ENCODE measurements around the gene TSHZ2.

Gene TSHZ2

DNA sequence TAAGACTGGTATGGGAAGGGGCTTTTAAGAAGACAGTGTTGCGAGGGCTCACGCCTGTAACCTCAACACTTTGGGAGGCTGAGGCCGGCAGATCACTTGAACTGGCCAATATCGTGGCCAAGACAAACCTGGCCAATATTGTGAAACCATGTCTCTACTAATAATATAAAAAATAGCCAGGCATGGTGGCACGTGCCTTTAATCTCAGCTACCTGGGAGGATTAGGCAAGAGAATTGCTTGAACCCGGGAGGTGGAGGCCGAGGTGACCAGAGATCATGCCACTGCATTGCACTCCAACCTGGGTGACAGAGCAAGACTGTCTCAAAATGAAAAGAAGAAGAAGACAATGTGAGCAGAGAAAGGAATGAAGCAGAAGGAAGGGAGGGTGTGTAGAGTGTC, 242.2 kb downstream of the TSHZ2 start:
- no peak for DNase-seq

DNA sequence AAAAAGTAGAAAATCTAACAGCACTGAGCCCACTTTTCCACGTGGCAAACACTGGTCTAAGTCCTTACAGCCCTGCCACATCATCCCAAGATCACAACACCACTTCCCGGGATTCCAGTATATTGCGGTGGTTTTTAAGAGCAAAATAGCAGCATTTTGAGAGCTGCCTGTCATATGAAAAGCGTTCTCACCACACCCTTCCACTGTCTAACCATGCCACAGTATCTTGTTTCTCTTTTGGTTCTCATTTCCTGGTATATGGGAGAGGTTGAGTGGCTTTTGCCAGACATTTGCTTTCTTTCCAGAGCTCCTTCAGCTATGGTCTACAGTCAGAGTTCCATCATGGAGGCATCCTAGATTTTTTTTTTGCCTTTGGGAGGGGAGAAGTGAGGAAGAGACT, 243.0 kb downstream of the TSHZ2 start:
- DNase-seq, result no peak

- DNase-seq, result no peak
Observed at GRCh38 chr20:53216478-53216855, 244.3 kb downstream of the TSHZ2 start.

DNA sequence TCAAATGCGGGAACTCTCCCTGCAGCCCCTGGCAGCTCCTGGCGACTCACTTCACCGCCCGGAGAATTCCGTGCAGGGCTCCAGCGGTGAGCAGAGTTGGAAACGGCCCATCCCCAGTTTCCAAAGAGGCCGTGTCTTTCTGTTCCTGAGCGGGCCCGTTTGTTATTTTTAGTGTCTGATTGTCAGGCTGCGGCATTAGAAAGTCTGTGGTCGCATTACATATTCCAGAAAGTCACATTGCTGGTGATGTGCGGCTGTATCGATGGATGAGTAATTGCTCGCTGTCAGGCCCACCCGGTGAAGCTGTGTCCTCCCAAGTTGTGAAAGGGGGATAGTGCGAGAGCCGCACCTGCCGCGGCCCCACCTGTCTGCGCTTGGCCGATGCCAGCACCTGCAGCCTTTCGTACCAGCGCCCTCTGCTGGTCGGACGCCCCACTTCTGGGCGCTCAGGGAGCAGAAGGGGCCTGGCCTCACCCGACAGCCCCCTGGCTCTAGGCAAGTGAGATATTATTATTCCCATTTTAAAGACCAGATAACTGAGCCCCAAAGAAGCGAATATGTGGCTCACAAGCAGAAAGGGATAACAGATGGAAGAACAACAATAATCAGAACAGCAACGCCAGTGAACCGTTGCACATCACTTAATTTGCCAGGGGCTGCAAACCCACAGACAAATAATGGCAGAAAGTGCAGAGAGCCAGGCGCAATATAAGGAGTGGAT, 244.9 kb downstream of the TSHZ2 start:
- DNase-seq, result peak; percentile 38 to 70 (median 56)

- no peak for DNase-seq
Observed at GRCh38 chr20:53220482-53221307, 248.5 kb downstream of the TSHZ2 start.

DNA sequence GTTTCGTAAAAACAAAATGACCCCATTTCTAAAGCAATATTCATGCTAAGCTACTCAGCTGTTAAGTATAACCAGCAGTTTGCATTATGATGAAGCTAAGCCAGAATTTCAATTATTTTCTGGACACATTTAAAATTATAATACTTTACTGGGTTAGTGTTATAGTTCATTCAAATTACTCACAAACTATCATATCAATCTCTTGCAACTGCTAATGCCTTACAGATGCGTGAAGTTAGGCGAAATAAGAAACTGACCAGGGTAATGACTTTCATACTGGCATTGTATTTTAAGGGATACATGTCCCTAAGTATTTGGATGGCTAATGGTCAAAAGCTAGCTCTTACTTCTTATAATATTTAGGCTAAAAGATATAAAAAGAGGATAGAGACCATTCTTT, 249.6 kb downstream of the TSHZ2 start:
- no peak for DNase-seq

- DNase-seq, result no peak
Observed at GRCh38 chr20:53222416-53222815, 250.3 kb downstream of the TSHZ2 start.

DNA sequence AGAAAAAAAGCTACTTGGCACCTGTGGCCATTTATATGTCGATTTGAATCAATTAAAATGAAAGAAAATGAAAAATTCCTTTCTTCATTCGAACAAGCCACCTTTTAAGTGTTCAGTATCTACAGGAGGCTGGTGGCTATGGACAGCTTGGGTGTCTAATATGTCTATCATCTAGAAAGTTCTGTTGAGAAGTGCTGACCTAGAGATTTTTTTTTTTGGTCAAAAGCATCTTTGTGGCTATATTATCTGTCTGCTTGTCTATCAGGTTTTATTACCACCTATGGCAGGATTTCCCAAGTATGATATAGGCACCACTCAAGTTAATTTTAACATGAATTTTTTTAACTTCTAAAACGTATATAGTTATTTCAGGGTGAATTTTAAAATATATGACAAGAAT, 250.8 kb downstream of the TSHZ2 start:
- no peak for DNase-seq

GRCh38 chr20:53223626-53224172, 251.5 kb downstream of the TSHZ2 start:
- DNase-seq, result no peak

GRCh38 chr20:53224851-53225250, 252.7 kb downstream of the TSHZ2 start:
- DNase-seq, result no peak

DNA sequence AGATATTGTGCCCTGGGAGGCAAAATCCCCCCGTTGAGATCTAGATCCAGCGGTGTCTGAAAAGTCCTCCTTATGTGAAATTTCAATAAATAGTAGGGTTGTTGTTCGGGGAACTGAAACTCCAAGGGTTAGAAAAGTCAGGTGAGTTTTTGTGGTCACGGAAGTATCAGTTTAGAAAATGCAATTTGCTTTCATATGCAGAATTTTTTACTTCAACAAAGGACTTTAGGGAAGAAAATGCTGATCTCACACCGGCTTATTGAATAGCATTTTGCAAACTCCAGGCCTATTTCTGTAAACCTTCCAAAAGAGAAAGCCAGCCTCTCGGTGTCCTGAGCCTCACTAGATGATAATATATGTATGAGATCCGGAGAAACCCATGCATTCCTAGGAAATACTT, 254.7 kb downstream of the TSHZ2 start:
- no peak for DNase-seq

DNA sequence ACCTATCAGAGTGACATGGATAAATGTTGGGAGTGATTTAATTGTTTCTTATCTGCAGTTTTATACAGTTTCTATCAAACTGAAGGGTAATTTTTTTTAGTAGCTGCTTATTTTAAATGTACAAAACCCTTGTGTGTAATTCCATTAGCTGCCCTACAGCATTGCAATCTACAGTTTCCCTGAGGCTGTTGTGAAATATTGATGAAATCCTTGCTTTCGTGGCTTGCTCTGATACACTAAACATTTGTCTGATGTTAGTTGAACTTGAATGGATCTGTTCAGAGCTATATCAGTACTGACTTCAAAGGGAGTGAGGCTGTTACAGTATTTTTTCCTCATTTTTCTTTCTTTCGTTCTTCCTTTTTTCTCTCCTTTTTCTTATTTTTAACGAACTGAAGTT, 255.4 kb downstream of the TSHZ2 start:
- DNase-seq, result no peak

GRCh38 chr20:53231061-53231460, 258.9 kb downstream of the TSHZ2 start:
- no peak for DNase-seq

DNA sequence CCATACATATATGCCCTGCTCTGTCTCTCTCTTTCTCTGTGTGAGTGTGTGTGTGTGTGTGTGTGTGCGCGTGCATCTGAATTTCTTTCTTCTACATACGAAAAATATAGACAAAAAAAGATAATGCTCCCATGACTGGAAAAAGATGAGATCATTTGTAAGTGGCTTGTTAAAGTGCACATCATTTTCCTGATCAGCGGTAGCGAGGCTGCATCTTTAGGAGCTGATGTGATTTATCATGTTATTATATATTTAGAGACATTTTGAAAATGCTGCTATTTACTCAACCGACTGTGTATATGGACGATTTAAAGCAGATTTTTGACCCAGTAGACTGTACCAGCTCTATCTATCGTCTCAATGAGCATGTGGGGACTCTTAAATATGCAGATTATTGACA, 265.3 kb downstream of the TSHZ2 start:
- no peak for DNase-seq

GRCh38 chr20:53238121-53238660, 266.0 kb downstream of the TSHZ2 start:
- DNase-seq, result no peak

- no peak for DNase-seq
Observed at GRCh38 chr20:53243152-53243551, 271.0 kb downstream of the TSHZ2 start.

GRCh38 chr20:53244711-53245110, 272.6 kb downstream of the TSHZ2 start:
- no peak for DNase-seq

DNA sequence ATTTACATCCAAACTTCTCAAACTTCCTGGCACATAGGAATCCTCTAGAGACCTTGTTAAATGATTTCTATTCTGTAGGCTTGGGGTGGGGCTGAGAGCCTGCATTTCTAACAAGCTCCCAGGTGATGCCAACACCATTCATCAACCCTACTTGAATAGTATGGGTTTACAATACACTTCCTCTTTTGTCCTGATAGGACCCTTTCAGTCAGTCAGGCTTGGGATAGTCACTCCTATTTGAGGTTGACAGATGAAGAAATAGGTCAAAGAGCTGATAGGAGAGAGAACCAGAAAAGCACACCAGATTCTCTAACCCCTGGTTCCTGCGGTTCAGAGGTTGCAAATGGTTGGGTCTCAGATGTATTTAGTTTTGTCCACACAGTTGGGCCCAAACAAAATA, 273.4 kb downstream of the TSHZ2 start:
- DNase-seq, result no peak

DNA sequence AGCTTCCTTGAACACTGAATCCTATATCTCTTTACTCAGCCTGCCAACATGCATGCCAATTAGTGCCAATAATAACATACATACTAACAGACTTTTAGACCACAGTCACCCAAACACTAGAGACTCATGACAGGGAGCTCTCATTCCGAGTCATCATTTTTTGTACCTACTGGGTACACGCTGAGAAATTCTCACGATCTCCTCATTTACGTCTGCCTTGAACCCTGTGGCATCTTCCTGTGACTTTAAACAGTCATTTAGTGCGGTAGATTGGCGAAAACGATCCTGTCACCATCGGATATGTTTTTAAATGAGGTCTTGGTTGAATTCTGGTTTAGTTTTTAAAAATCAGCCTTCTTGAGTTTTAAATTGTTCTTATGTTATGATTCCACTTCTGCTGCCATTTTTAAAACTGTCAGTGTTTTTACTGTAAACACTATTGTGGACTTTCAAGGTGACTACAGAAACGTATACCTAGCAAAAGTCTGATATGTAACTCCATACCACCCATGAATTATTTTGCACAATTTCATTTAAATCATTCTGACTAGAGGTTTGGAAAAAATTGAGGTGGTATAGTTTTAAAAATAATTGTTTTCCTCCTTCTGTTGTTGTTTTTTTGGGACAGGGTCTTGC, 275.4 kb downstream of the TSHZ2 start:
- DNase-seq, result no peak

DNA sequence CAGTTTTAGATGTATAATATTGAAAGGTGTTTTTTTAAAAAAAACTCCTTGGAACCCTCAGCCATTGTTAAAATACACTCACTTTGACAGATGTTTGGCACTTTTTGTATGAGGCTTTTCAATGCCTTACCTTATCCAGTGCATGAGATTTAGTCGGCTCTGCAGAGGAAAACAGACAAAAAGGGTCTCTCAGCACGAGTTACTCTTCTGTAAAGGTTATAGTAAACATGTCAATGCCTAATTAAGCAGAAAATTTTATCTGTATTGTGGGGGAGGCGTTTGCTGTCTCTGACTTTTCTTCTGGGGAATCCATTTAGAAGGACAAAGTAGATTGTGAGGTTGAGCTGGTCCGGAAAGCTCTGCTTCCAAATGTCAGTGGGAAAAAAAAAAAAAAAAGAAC, 278.3 kb downstream of the TSHZ2 start:
- DNase-seq, result no peak

GRCh38 chr20:53252002-53252401, 279.8 kb downstream of the TSHZ2 start:
- DNase-seq, result no peak

- no peak for DNase-seq
Observed at GRCh38 chr20:53253668-53254067, 281.5 kb downstream of the TSHZ2 start.

DNA sequence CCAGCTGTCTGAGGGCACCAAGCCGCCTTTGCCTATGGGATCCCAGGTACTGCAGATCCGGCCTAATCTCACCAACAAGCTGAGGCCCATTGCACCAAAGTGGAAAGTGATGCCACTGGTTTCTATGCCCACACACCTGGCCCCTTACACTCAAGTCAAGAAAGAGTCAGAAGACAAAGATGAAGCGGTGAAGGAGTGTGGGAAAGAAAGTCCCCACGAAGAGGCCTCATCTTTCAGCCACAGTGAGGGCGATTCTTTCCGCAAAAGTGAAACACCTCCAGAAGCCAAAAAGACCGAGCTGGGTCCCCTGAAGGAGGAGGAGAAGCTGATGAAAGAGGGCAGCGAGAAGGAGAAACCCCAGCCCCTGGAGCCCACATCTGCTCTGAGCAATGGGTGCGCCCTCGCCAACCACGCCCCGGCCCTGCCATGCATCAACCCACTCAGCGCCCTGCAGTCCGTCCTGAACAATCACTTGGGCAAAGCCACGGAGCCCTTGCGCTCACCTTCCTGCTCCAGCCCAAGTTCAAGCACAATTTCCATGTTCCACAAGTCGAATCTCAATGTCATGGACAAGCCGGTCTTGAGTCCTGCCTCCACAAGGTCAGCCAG, 283.0 kb downstream of the TSHZ2 start:
- no peak for DNase-seq

Measured in suppressor macrophage (primary cell).